Parietal lobe (tissue), 1 donor: ENCODE data around the gene STRBP. TPM values are rescaled to one million over a fixed set of nuclear protein-coding genes. Genes with fewer than 3 reads are reported as not detected.

Experiments used
- total RNA-seq: library from RNA; depleted of rRNA; stranded (reverse); fragments of >200 nt; gene quantifications from one replicate; pipeline ENCODE4 v1.2.3, GENCODE V29; 2014

Gene STRBP
- 120 TPM for total RNA-seq

DNA sequence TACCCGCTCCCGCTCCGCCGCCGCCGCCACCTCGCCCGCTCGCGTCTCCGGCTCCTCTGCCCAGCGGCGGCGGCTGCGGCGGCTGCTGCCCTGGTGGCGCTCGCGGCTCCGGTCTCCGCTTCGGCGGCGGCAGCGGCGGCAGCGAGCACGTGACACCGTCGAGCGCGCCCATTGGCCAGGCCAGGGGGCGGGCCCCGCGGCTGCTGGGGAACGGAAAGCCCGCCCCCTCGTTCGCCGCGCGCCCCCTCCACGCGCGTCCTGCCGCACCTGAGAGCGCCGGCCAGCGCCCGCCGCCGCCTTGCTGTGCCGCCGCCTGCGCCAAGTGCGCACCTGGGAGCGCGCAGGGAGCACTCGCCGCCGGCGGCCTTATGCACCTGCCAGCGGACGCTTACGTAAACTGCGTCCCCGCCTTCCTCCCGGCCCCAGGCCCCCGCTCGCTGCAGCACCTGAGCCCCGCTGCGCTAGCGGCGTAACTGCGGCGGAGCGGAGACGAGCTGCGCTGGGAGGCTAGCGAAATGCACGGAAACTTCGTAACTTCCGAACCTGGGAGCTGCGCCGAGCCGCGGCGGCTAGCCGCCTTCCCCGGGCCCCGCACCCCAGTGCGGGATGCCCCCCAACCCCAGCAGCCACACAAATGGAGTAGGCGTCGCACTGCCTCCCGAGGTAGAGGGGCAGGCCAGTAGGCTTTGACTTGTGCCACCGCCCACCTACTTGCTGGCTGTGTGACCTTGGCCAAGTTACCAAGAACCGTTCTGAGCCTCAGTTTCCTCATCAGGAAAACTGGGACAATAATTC lies at the start of gene STRBP:
STRBP (minus strand) TSS at position 122 of the 795 bp plus-strand sequence. CDS start 84,452 bp downstream, outside the sequence.

Other genes starting within 250 kb of the STRBP start
- gene GPR21, start 234.9 kb downstream of the STRBP start, total RNA-seq = 17.2 TPM
- 7.2 TPM for gene CRB2, start 87.6 kb upstream of the STRBP start, total RNA-seq